ENCODE data around the gene EI24. TPM values are rescaled to one million over a fixed set of nuclear protein-coding genes. Genes with fewer than 3 reads are reported as not detected.
A peak's percentile ranks its signal among the peaks of the same experiment; 100 is the strongest.

The EI24 gene
- total and polyA plus RNA-seq, 9 of the 15 experiments (the other 6 are each of a cell fraction or from before 2014, with no cell fraction given): 50.4 to 260 (median 168) TPM

DNA sequence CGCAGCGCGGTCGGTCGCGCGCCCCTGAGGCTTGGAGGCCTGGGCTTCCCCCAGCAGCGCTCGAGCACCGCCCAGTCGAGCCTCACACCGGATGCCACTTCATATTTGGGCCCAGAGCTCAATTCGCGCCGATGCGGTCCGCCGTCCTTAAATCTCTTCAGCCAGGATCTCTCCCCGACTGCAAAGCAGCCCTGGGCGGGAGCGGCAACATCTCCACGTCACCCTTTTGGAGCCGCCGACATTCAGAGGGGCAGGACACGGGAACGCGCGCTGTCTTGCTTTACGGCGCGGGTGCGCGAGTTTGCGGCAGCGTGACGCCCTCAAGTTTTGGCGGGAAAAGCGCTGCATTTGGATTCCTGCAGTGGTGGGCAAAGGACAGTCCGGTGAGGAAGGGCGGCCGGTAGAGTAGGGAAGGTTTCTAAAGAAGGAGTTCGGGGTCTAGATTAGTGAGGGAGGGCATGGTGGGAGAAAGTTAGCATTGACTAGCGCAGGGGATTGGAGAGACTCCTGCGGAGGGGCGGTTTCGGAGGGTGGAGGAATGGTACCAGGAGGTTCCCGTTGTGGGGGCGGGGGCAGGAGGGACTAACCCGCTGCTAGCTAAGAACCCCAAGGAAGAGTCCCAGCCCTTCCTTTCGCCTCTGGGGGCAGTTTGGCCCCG, 56.5 kb downstream of the EI24 start (continued):
- TF ChIP-seq, protein P1, sequence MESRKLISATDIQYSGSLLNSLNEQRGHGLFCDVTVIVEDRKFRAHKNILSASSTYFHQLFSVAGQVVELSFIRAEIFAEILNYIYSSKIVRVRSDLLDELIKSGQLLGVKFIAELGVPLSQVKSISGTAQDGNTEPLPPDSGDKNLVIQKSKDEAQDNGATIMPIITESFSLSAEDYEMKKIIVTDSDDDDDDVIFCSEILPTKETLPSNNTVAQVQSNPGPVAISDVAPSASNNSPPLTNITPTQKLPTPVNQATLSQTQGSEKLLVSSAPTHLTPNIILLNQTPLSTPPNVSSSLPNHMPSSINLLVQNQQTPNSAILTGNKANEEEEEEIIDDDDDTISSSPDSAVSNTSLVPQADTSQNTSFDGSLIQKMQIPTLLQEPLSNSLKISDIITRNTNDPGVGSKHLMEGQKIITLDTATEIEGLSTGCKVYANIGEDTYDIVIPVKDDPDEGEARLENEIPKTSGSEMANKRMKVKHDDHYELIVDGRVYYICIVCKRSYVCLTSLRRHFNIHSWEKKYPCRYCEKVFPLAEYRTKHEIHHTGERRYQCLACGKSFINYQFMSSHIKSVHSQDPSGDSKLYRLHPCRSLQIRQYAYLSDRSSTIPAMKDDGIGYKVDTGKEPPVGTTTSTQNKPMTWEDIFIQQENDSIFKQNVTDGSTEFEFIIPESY (CRISPR knock-in tag; IDR thresholded peaks at IDR 0.05): peak; percentile 23; the same call in 1 of the 2 replicates
- TF ChIP-seq ARHGAP35 (IDR thresholded peaks at IDR 0.05; ENCODE audit: partially characterized antibody): no peak
- TF ChIP-seq FOXP1 (CRISPR knock-in tag; IDR thresholded peaks at IDR 0.05): peak; percentile 83
- TF ChIP-seq KLF13 (tag; IDR thresholded peaks at IDR 0.05; ENCODE audit: borderline replicate concordance, low read depth): 0 out of 2 replicates have a peak, but pooled peaks have one; percentile 19
- TF ChIP-seq RAD21 (CRISPR knock-in tag; conservative IDR thresholded peaks at IDR 0.05 in 1 of 2, IDR thresholded peaks at IDR 0.05 in 1 of 2): no peak
- peak in 1 of 2 experiments; percentile 7; a peak in 2 of 4 replicates for TF ChIP-seq RCOR1 (IDR thresholded peaks at IDR 0.05; ENCODE audit: borderline replicate concordance in 1 of 2, low read depth in 2 of 2, low read length in 2 of 2)
- TF ChIP-seq ZNF197 (CRISPR knock-in tag; IDR thresholded peaks at IDR 0.05; ENCODE audit: low read depth): peak; percentile 80; the same call in 1 of the 2 replicates
- TF ChIP-seq PHB2 (IDR thresholded peaks at IDR 0.05; ENCODE audit: low read depth): no peak; the same call in 1 of the 2 replicates
- TF ChIP-seq HDAC8 (tag; IDR thresholded peaks at IDR 0.05): no peak
- TF ChIP-seq, protein P2, sequence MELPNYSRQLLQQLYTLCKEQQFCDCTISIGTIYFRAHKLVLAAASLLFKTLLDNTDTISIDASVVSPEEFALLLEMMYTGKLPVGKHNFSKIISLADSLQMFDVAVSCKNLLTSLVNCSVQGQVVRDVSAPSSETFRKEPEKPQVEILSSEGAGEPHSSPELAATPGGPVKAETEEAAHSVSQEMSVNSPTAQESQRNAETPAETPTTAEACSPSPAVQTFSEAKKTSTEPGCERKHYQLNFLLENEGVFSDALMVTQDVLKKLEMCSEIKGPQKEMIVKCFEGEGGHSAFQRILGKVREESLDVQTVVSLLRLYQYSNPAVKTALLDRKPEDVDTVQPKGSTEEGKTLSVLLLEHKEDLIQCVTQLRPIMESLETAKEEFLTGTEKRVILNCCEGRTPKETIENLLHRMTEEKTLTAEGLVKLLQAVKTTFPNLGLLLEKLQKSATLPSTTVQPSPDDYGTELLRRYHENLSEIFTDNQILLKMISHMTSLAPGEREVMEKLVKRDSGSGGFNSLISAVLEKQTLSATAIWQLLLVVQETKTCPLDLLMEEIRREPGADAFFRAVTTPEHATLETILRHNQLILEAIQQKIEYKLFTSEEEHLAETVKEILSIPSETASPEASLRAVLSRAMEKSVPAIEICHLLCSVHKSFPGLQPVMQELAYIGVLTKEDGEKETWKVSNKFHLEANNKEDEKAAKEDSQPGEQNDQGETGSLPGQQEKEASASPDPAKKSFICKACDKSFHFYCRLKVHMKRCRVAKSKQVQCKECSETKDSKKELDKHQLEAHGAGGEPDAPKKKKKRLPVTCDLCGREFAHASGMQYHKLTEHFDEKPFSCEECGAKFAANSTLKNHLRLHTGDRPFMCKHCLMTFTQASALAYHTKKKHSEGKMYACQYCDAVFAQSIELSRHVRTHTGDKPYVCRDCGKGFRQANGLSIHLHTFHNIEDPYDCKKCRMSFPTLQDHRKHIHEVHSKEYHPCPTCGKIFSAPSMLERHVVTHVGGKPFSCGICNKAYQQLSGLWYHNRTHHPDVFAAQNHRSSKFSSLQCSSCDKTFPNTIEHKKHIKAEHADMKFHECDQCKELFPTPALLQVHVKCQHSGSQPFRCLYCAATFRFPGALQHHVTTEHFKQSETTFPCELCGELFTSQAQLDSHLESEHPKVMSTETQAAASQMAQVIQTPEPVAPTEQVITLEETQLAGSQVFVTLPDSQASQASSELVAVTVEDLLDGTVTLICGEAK (IDR thresholded peaks at IDR 0.05): no peak
- TF ChIP-seq, protein P2 (CRISPR knock-in tag; IDR thresholded peaks at IDR 0.05): no peak
- TF ChIP-seq PRPF4 (IDR thresholded peaks at IDR 0.05; ENCODE audit: insufficient read depth, low read depth, low read length, poor library complexity, severe bottlenecking): no peak
- peak in 1 of 2 experiments; percentile 82; a peak in 1 of 4 replicates for TF ChIP-seq NONO (IDR thresholded peaks at IDR 0.05; ENCODE audit: low read depth in 2 of 2, low read length in 1 of 2)
- no peak; the same call in 1 of the 2 replicates for TF ChIP-seq ZKSCAN1 (IDR thresholded peaks at IDR 0.05; ENCODE audit: low read depth, low read length)
- peak; percentile 96 for TF ChIP-seq L3MBTL2 (IDR thresholded peaks at IDR 0.05)
- no peak for TF ChIP-seq MCM2 (IDR thresholded peaks at IDR 0.05; ENCODE audit: low read depth)
